Dedifferentiated amniotic fluid mesenchymal stem cell (primary cell): ENCODE results near the gene ABTB2.

ENCODE experiments used
- DNase-seq: peaks from one replicate; pipeline ENCODE4 v3.0.0-alpha.2; 2016; ENCODE audit errors: extremely low spot score

Gene ABTB2

GRCh38 chr11:34315394-34315793, 42.4 kb downstream of the ABTB2 start:
- DNase-seq, result no peak

DNA sequence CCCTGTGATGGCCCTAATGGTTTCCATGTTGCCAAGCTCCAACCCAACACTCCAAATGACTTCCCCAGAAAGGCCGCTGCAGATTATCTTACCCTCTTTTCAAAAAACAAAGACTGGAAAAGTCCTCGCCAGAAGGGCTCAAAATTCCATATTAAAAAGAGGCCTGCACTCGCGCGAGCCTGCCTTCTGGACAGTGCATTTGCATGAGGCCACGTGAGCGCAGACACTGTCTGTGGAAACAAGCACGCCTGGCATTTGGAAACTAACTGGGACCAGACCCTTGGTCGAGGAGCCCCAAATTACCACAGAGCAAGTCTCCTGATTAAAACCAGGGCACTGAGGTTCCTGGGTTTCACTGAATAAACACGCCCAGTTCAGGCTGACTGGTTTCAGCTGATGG, 42.9 kb downstream of the ABTB2 start:
- DNase-seq, result no peak

GRCh38 chr11:34314176-34314575, 43.6 kb downstream of the ABTB2 start:
- DNase-seq, result no peak

DNA sequence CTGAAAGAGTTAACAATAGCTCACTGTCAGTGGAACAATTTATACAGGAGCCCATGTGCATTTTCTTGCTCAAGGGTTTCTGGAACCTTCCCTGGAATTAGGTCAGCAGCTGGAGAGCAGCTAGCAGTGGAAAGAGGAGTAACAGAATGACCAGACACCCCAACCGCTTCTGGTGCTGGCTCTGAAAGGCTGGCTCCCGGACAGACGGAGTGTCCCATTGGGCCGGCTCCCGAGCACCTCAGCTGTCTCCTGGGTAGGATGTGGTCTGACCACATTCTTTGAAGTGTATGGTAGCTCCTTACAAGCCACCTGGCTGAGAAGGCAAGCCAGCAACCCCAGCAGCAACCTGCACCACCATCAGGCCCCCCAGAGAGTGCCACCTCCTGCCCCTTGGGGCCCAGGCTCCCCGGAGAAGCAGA, 44.7 kb downstream of the ABTB2 start:
- no peak for DNase-seq

GRCh38 chr11:34311126-34311525, 46.7 kb downstream of the ABTB2 start:
- no peak for DNase-seq

- no peak for DNase-seq
These were observed 47.8 kb downstream of the ABTB2 start for GRCh38 chr11:34309965-34310364.

- DNase-seq, result no peak
These were observed 48.8 kb downstream of the ABTB2 start for GRCh38 chr11:34308913-34309585.

DNA sequence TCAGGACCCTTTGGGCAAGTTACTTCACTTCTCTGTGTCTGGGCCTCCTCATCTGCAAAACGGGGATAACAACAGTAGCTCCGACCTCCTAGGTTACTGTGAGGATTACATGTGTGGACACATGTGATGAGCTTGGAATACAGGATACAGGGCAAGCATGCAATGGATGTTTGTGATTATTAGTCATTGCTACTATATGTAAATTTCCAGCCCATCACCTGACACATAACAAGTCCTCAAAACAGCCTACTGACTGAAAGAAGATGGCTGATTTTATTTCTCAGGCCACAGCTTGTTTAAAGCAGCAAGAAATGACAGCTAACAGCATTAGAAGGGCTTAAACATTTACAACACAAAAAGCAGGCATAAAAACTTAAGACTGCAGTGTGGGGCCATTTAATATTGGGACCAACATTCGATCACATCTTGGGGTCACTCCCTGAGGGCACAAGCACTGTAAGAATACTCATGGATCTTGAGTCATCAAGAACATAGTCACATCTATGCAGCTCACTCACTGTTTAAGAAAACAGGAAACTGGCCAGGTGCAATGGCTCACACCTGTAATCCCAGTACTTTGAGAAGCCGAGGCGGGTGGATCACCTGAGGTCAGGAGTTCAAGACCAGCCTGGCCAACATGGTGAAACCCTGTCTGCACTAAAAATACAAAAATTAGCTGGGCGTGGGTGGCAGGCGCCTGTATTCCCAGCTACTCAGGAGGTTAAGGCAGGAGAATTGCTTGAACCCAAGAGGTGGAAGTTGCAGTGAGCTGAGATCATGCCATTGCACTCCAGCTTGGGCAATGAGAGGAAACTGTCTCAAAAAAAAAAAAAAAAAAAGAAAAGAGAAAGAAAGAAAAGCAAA, 49.5 kb downstream of the ABTB2 start:
- DNase-seq, result no peak

GRCh38 chr11:34305780-34306179, 52.0 kb downstream of the ABTB2 start:
- DNase-seq, result no peak

GRCh38 chr11:34305193-34305592, 52.6 kb downstream of the ABTB2 start:
- DNase-seq, result no peak

DNA sequence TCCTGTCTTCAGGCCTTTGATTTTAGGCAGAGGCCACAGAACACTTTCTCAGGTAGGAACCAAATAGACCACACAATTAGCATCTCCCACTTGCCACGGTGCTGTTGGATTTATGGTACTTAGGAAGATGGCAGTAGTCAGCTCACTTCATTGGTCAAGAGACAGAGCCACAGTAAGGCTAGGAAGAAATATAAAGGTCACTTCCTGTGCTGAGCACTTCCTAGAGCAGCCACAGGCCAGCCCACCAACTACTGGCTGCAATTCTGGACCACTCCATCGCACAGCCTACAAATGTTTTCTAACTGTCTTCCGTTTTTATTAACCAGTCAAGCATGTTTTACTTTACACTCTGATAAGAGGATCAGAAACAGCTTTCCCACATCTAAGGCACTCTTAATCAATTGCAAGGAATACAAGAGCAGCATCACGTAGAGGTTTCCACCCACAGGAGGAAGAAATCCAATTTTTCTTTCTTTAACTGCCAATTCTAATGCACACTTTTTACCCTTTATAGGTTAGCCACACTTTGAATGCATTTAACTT, 54.7 kb downstream of the ABTB2 start:
- DNase-seq, result no peak

GRCh38 chr11:34302046-34302921, 55.5 kb downstream of the ABTB2 start:
- peak; percentile 78 for DNase-seq

GRCh38 chr11:34300926-34301295, 56.9 kb downstream of the ABTB2 start:
- no peak for DNase-seq

GRCh38 chr11:34300026-34300925, 57.5 kb downstream of the ABTB2 start:
- no peak for DNase-seq

DNA sequence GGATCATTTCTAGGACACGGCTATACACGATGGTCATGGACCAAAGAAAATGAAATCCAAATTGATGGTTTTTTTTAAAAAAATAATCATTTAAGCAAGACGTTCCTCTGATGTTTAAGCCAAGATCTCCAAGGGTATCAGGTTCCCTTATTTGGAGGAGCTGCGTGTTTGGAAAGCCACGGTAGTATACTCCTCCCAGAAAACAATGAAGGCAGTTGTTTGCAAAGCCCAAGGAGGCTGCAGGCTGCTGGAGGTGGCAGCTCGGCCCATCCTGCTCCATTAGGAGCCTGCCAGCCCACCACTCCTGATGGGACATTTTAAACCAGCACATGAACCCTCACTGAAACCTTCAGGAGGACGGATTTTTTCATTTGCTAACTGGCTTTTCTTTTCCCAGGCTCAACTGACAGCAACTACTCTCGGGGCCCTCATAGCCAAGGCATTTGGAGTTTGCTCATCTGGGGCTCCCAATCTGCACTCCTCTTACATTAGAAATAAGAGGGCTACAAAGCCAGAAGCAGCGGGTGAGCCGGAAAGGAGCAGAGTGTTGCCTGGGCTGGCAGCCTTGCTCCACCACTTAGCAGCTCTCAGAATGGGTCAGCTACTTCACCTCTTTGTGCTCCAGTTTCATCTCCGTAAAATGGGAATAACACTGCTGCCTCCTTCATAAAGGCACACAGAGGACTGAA, 58.4 kb downstream of the ABTB2 start:
- no peak for DNase-seq

- DNase-seq, result no peak
These were observed 58.9 kb downstream of the ABTB2 start for GRCh38 chr11:34298871-34299270.

GRCh38 chr11:34296412-34296811, 61.4 kb downstream of the ABTB2 start:
- no peak for DNase-seq

DNA sequence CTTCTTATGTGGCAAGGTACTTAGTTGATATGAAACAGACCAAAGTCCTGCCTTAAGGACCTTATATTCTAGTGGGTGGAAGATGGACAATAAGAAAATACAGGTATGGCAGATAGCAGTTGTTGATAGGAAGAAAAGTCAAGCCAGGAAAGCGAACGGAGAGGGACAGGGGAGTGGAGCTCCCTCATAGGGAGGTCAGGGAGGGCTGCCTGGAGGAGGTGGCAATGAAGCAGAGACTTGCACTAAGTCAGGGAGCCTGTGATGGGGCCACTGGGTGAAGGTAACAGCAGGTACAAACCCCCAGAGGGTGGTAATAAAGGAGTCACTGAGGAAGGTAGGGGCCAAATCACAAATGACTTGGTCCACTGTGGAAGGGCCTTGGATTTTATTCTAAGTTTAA, 65.3 kb downstream of the ABTB2 start:
- no peak for DNase-seq

GRCh38 chr11:34292111-34292510, 65.7 kb downstream of the ABTB2 start:
- DNase-seq, result no peak

DNA sequence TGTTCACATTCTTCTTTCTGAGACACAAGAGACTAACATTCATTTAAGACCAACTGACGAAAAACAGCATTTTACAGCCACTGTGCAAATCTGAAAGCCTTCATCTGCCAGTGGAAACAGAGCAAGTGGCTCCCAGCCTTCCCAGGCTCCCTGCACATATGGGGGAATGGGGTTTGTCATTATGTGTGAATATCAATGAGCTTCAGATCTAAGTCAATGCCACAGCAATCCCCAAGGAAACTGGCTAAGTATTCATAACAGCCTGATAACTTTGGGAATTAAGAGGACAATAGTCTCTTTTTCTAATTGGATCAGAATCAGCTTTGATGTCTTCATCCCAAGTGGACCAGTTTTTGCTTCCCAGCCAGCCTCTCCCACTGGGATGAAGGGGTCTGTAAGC, 66.9 kb downstream of the ABTB2 start:
- no peak for DNase-seq
